Measurements from ENCODE around the gene CDK6. TPM values are rescaled to one million over a fixed set of nuclear protein-coding genes. Genes with fewer than 3 reads are reported as not detected.

The CDK6 gene
- total and polyA plus RNA-seq, 2 experiments from 2014 or later, result 17.8 to 61.5 TPM

DNA sequence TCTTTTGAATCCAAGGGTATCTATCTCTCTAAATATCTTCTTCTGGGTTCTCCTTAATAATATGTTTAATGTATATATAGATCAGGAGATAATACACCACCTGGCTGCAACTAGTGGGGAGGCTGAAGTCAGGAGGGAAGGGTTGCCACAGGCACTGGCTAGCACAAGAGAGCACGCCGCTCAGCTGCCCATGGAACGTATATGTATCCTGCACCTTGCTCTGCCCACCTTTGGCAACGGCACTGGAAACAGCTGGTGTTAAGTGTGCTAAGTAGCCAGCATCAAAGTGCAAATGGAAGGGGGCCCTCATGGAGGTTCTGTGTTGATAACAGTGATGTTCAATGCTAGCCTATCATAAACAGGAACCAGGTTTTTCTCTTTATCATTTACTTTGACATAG lies 196.4 kb downstream of the CDK6 start:
- Histone ChIP-seq H2AFZ (no peak overlapping the region), H4K20me1 (ENCODE audit: insufficient read depth) (no peaks in the 10 kb centered on the region), H3K4me2 (ENCODE audit: unreplicated experiment) (no peak overlapping the region), H3K9me3 (ENCODE audit: low read depth) (no peaks in the 10 kb centered on the region), H3K27ac (no peak overlapping the region), H3K4me1 (ENCODE audit: insufficient read depth) (peaks cover 42% of the 10 kb centered on the region), H3K36me3 (ENCODE audit: low read depth) (no peaks in the 10 kb centered on the region), H3K9me2 (ENCODE audit: insufficient read depth) (no peaks in the 10 kb centered on the region), H3F3A (ENCODE audit: insufficient read depth) (peaks cover 47% of the 10 kb centered on the region), H3K9ac (no peak overlapping the region), H3K27me3 (replicated peaks; ENCODE audit: insufficient read depth) (no peaks in the 10 kb centered on the region), H3K79me2 (ENCODE audit: insufficient read depth) (peaks cover 72% of the 10 kb centered on the region), H3K4me3 (no peak overlapping the region)
- TF ChIP-seq EZH2 (IDR thresholded peaks at IDR 0.05; ENCODE audit: insufficient read depth, poor library complexity, severe bottlenecking), result no peak
- no peak for TF ChIP-seq EZH2phosphoT487 (IDR thresholded peaks at IDR 0.05; ENCODE audit: insufficient read depth, low read depth)
- in situ Hi-C loops (cut with MboI), result no loop called here
- 82 to 83% methylated on average over 4 of the region's 4 CpGs for WGBS, 2 experiments (ENCODE audit: low coverage in 1 of 2, low lambda C conversion rate in 2 of 2, missing lambda C conversion rate in 2 of 2)
- no peak for DNase-seq

DNA sequence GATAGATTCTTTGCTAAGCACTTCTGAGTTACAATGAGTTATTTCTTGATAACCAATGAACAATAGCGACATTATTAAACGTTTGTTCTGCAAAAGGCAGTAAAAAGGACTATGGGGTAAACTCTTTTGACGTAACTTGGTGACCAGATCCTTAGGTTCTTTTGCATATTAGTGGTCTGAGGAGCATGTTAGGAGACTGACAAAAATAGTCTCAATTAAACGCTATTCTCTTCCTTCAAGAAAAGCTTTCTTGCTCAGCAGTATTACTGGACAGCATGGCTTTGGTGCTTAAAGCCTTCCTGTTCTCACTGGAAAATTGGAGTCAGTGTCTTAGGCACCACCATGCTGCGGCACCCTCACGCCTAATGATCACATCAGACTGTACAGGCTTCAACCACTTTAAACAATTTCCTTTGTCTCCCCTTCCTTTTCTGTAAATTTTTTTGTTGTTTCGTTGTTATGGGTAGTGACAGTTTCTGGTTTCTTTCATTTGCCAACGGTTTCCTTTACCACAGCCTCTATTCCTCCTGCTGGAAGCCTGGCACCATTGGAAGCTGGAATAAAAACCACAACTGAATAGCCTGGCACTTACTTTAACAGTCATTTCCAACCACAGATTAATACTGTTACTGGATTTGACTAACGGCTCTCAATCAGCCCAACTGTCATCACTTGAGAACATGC lies 197.0 kb downstream of the CDK6 start:
- Histone ChIP-seq H3F3A (ENCODE audit: insufficient read depth) (peaks cover 47% of the 10 kb centered on the region), H3K9me3 (ENCODE audit: low read depth) (no peaks in the 10 kb centered on the region), H3K27ac (no peak overlapping the region), H3K9me2 (ENCODE audit: insufficient read depth) (no peaks in the 10 kb centered on the region), H3K4me2 (ENCODE audit: unreplicated experiment) (no peak overlapping the region), H2AFZ (no peak overlapping the region), H4K20me1 (ENCODE audit: insufficient read depth) (no peaks in the 10 kb centered on the region), H3K27me3 (replicated peaks; ENCODE audit: insufficient read depth) (no peaks in the 10 kb centered on the region), H3K4me1 (ENCODE audit: insufficient read depth) (peaks cover 42% of the 10 kb centered on the region), H3K4me3 (no peak overlapping the region), H3K9ac (no peak overlapping the region), H3K79me2 (ENCODE audit: insufficient read depth) (peaks cover 68% of the 10 kb centered on the region), H3K36me3 (ENCODE audit: low read depth) (no peaks in the 10 kb centered on the region)
- peak; percentile 33 for DNase-seq
- no peak for TF ChIP-seq EZH2 (IDR thresholded peaks at IDR 0.05; ENCODE audit: insufficient read depth, poor library complexity, severe bottlenecking)
- 51 to 54% methylated on average over 9 of the region's 9 CpGs for WGBS, 2 experiments (ENCODE audit: low coverage in 1 of 2, low lambda C conversion rate in 2 of 2, missing lambda C conversion rate in 2 of 2)
- in situ Hi-C loops (cut with MboI), result no loop called here

DNA sequence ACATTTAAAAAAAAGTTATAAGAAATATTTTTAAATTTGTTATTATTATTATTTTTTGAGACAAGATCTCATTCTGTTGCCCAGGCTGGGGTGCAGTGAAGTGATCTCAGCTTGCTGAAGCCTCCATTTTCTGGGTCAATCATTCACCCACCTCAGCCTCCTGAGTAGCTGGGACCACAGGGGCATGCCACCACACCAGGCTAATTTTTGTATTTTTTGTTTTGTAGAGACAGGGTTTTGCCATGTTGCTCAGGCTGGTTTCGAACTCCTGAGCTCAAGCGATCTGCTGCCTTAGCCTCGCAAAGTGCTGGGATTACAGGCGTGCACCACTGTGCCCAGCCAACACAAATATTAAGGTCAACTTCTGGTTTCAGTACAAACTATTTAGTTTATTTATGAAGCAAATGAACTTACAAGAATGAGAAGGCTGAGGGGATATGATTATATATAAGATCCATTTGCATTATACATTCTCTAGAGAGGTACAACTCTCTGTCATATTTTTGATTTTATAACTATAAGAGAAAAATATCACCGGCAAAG lies 200.3 kb downstream of the CDK6 start:
- Histone ChIP-seq H3K9me3 (ENCODE audit: low read depth) (no peaks in the 10 kb centered on the region), H3K27me3 (replicated peaks; ENCODE audit: insufficient read depth) (no peaks in the 10 kb centered on the region), H3K9ac (no peak overlapping the region), H2AFZ (no peak overlapping the region), H3K27ac (no peak overlapping the region), H3K36me3 (ENCODE audit: low read depth) (no peaks in the 10 kb centered on the region), H3K4me2 (ENCODE audit: unreplicated experiment) (no peak overlapping the region), H3K9me2 (ENCODE audit: insufficient read depth) (no peaks in the 10 kb centered on the region), H3F3A (ENCODE audit: insufficient read depth) (peaks cover 42% of the 10 kb centered on the region), H3K4me1 (ENCODE audit: insufficient read depth) (peaks cover 52% of the 10 kb centered on the region), H3K4me3 (no peak overlapping the region), H4K20me1 (ENCODE audit: insufficient read depth) (no peaks in the 10 kb centered on the region), H3K79me2 (ENCODE audit: insufficient read depth) (peaks cover 66% of the 10 kb centered on the region)
- in situ Hi-C loops (cut with MboI), result no loop called here
- DNase-seq, result no peak
- TF ChIP-seq EZH2 (IDR thresholded peaks at IDR 0.05; ENCODE audit: insufficient read depth, poor library complexity, severe bottlenecking) (no peak), EZH2phosphoT487 (IDR thresholded peaks at IDR 0.05; ENCODE audit: insufficient read depth, low read depth) (no peak)
- 98 to 99% methylated on average over 5 of the region's 5 CpGs for WGBS, 2 experiments (ENCODE audit: low coverage in 1 of 2, low lambda C conversion rate in 2 of 2, missing lambda C conversion rate in 2 of 2)

DNA sequence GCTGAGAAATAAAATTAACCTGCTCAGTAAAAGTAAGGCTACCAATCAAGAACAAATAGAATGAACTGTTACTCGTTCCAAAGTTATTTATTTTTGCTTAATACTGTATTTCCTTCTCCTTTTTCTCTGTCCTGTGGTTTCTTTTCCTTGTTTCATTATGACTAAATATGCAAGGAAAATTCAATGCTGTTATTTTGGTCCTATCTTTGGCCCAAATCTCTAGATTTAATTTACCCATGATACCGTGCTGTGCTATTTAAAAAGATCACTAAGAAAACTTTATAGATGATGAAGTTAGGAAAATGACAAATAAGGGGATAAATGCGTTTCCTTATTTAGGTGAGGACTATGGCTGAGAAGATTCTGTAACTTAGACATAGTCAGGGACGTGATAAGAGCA lies 200.8 kb downstream of the CDK6 start:
- H3K9me2 ChIP-seq (ENCODE audit: insufficient read depth), result no peaks in the 10 kb centered on the region
- peak overlapping the region; percentile 20; the same call in 1 of the 2 replicates for H3K9ac ChIP-seq

More for the DNA sequence above, 200.8 kb downstream of the CDK6 start:
- H3K36me3 ChIP-seq (ENCODE audit: low read depth), result no peaks in the 10 kb centered on the region
- DNase-seq, result no peak
- 45 to 48% methylated on average over 4 of the region's 4 CpGs for WGBS, 2 experiments (ENCODE audit: low coverage in 1 of 2, low lambda C conversion rate in 2 of 2, missing lambda C conversion rate in 2 of 2)
- peak overlapping the region; percentile 95 for H3K4me2 ChIP-seq (ENCODE audit: unreplicated experiment)
- H3K79me2 ChIP-seq (ENCODE audit: insufficient read depth), result peaks cover 69% of the 10 kb centered on the region
- TF ChIP-seq EZH2 (IDR thresholded peaks at IDR 0.05; ENCODE audit: insufficient read depth, poor library complexity, severe bottlenecking), result no peak
- no peak for TF ChIP-seq EZH2phosphoT487 (IDR thresholded peaks at IDR 0.05; ENCODE audit: insufficient read depth, low read depth)
- H4K20me1 ChIP-seq (ENCODE audit: insufficient read depth), result no peaks in the 10 kb centered on the region
- peaks cover 51% of the 10 kb centered on the region for H3K4me1 ChIP-seq (ENCODE audit: insufficient read depth)
- H3K27me3 ChIP-seq (replicated peaks; ENCODE audit: insufficient read depth), result no peaks in the 10 kb centered on the region
- H2AFZ ChIP-seq, result no peak overlapping the region
- in situ Hi-C loops (cut with MboI), result no loop called here
- H3K9me3 ChIP-seq (ENCODE audit: low read depth), result no peaks in the 10 kb centered on the region
- H3K4me3 ChIP-seq, result no peak overlapping the region
- H3F3A ChIP-seq (ENCODE audit: insufficient read depth), result peaks cover 40% of the 10 kb centered on the region
- peak overlapping the region; percentile 62 for H3K27ac ChIP-seq

Measured in GM23248 (cell line).